ENCODE measurements around the gene TC2N. TPM values are rescaled to one million over a fixed set of nuclear protein-coding genes. Genes with fewer than 3 reads are reported as not detected.
A peak's percentile ranks its signal among the peaks of the same experiment; 100 is the strongest.

Gene TC2N
- 30.6 and 31.0 TPM in 2 replicates for total RNA-seq (2022)
- percentile 72 among the genes with signal in this experiment for Bru-seq, nascent RNA
- BruChase-seq, experiment 1, labeled RNA remaining after a 2-hour chase = percentile 77 among the genes with signal in this experiment
- percentile 76 among the genes with signal in this experiment for BruChase-seq, experiment 2, labeled RNA remaining after a 6-hour chase
- long read RNA-seq, full-length matches to known transcripts = 18 of 27 reads
- long read RNA-seq, partial matches to known transcripts = 4 of 27 reads
- long read RNA-seq, other reads (novel, unspliced or antisense) = 5 of 27 reads

DNA sequence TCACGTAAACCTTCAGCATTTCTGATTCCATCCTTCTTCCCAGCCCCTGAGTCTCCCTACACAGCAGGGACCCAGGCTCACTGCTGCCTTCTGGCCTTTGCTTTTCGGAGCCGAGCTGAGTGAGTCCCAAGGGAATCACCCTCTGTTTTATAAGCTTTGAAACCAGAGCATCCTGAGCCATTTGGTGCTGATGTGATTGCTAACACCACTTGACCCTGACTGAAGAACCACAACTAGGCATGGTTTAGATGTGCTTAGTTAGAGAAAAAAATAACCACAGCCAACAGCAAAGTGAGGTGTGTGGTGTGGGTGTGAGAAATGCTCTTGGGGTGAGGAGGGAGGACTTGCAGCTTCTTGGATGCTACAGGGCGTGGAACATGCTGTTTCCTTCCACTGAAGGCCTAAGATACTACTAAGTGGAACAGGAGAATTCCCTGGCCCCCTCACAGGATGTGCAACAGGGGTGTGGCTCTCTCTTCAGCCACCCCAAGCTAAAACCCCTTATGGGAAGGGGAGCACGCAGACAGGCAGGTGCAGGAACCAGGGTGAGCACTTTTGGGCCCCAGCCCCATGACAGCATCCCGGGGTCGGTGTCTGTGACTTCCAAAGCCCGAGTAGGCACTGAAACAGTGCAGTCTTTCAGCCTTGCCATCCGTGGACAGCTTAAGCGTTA, at the start of gene TC2N:
TSS of gene TC2N (minus strand) at position 221 of the 673 bp plus-strand sequence. CDS start 53,767 bp downstream, outside the sequence.
- TF ChIP-seq, protein P1, sequence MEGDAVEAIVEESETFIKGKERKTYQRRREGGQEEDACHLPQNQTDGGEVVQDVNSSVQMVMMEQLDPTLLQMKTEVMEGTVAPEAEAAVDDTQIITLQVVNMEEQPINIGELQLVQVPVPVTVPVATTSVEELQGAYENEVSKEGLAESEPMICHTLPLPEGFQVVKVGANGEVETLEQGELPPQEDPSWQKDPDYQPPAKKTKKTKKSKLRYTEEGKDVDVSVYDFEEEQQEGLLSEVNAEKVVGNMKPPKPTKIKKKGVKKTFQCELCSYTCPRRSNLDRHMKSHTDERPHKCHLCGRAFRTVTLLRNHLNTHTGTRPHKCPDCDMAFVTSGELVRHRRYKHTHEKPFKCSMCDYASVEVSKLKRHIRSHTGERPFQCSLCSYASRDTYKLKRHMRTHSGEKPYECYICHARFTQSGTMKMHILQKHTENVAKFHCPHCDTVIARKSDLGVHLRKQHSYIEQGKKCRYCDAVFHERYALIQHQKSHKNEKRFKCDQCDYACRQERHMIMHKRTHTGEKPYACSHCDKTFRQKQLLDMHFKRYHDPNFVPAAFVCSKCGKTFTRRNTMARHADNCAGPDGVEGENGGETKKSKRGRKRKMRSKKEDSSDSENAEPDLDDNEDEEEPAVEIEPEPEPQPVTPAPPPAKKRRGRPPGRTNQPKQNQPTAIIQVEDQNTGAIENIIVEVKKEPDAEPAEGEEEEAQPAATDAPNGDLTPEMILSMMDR (IDR thresholded peaks at IDR 0.05; ENCODE audit: insufficient read depth in 1 of 2, low read depth in 1 of 2, low read length in 1 of 2, severe bottlenecking in 1 of 2, unreplicated experiment in 1 of 2) = no peak
- Mint-ChIP-seq H3K4me3 (ENCODE audit: unreplicated experiment) (no peak within 1 kb of the TSS), H3K36me3 (ENCODE audit: insufficient read depth, unreplicated experiment) (no peaks in the 10 kb centered on the region), H3K9me3 (ENCODE audit: unreplicated experiment) (no peaks in the 10 kb centered on the region), H3K27me3 (ENCODE audit: insufficient read depth, unreplicated experiment) (no peaks in the 10 kb centered on the region), H3K4me1 (ENCODE audit: low read depth, unreplicated experiment) (peaks cover 15% of the 10 kb centered on the region), H3K27ac (ENCODE audit: unreplicated experiment) (no peak within 1 kb of the TSS)
- intact Hi-C loops (cut with micrococcal nuclease; ENCODE audit: unreplicated experiment) = no loop called here
- POLR2A ChIA-PET = no interaction called here
- no TSS peak for BruUV-seq (replicated peaks)
- Histone ChIP-seq H3K9me3 (no peaks in the 10 kb centered on the region), H3K4me1 (peaks cover 8% of the 10 kb centered on the region), H3K36me3 (ENCODE audit: control insufficient read depth, insufficient read depth, low read length) (no peaks in the 10 kb centered on the region), H3K4me3 (ENCODE audit: low read depth, low read length) (no peak within 1 kb of the TSS), H3K27me3 (replicated peaks; ENCODE audit: control insufficient read depth, insufficient read depth, low read length) (no peaks in the 10 kb centered on the region)
- CTCF ChIA-PET = no interaction called here
- no peak for DNase-seq

DNA sequence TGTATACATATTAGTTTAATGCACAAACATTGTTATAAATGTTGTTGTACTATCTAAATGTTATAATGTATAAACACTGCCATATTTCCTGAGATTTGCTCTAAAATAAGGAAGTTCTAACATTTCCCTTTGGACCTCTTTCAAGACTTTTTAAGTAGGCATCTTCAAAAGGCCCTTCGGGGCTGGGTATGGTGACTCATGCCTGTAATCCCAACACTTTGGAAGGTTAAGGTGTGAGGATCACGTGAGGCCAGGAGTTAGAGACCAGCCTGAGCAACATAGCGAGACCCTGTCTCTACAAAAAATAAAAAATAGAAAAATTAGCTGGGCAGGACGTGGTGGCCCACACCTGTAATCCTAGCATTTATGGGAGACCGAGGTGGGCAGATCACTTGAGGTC, 44.7 kb upstream of the TC2N start:
- no peaks in the 10 kb centered on the region for H3K36me3 ChIP-seq (ENCODE audit: control insufficient read depth, insufficient read depth, low read length)
- H3K4me1 ChIP-seq = no peaks in the 10 kb centered on the region
- H3K27me3 Mint-ChIP-seq (ENCODE audit: insufficient read depth, unreplicated experiment) = no peaks in the 10 kb centered on the region
- H3K27ac Mint-ChIP-seq (ENCODE audit: unreplicated experiment) = no peak overlapping the region
- TF ChIP-seq, protein P1 (IDR thresholded peaks at IDR 0.05; ENCODE audit: insufficient read depth in 1 of 2, low read depth in 1 of 2, low read length in 1 of 2, severe bottlenecking in 1 of 2, unreplicated experiment in 1 of 2) = no peak
- H3K4me3 Mint-ChIP-seq (ENCODE audit: unreplicated experiment) = no peak overlapping the region
- ChIA-PET CTCF (interaction anchor here (0.9 to 1.7 kb wide), 3 partner anchors 34 to 262 kb away, joined by 4 to 18 read pairs (median 10); no protein-coding TSS in a partner anchor), POLR2A (no interaction called here)
- H3K4me3 ChIP-seq (ENCODE audit: low read depth, low read length) = no peak overlapping the region
- intact Hi-C loops (cut with micrococcal nuclease; ENCODE audit: unreplicated experiment) = no loop called here
- H3K9me3 Mint-ChIP-seq (ENCODE audit: unreplicated experiment) = no peaks in the 10 kb centered on the region
- H3K27me3 ChIP-seq (replicated peaks; ENCODE audit: control insufficient read depth, insufficient read depth, low read length) = no peaks in the 10 kb centered on the region
- H3K9me3 ChIP-seq = no peaks in the 10 kb centered on the region
- no TSS peak for BruUV-seq (replicated peaks)
- no peaks in the 10 kb centered on the region for H3K4me1 Mint-ChIP-seq (ENCODE audit: low read depth, unreplicated experiment)
- no peak for DNase-seq
- no peaks in the 10 kb centered on the region for H3K36me3 Mint-ChIP-seq (ENCODE audit: insufficient read depth, unreplicated experiment)

DNA sequence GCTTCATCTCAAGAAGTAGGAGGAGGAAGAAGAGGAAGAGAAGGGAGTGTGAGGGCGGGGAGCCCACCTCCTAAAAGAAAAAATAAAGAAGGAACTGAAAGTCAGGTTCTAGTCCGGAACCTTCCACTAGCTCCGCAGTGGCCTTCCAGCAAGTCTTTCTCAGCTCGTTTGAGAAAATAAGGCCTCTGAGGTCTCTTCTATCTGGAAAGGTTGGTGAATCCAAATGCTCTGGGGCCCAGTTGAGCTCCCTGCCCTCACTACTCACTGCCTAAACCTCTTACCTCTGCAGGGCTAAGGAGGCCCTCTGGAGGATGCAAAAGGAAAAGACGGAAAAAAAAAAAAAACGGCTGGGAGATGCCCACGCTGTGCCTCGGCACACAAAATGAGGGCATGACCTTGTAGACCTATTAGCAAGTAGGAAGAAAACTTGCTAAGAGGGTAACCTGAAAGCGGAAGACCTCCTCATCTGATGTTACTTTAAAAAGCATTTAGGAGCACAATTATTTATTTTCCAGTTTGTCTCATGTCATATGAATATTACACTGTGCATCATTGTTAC, 44.2 kb upstream of the TC2N start:
- peak; percentile 43 to 45 for DNase-seq
- no TSS peak for BruUV-seq (replicated peaks)
- no peaks in the 10 kb centered on the region for H3K9me3 Mint-ChIP-seq (ENCODE audit: unreplicated experiment)
- H3K4me1 Mint-ChIP-seq (ENCODE audit: low read depth, unreplicated experiment) = no peaks in the 10 kb centered on the region
- Histone ChIP-seq H3K9me3 (no peaks in the 10 kb centered on the region), H3K4me3 (ENCODE audit: low read depth, low read length) (no peak overlapping the region), H3K27me3 (replicated peaks; ENCODE audit: control insufficient read depth, insufficient read depth, low read length) (no peaks in the 10 kb centered on the region), H3K4me1 (no peaks in the 10 kb centered on the region), H3K36me3 (ENCODE audit: control insufficient read depth, insufficient read depth, low read length) (no peaks in the 10 kb centered on the region)
- no peaks in the 10 kb centered on the region for H3K27me3 Mint-ChIP-seq (ENCODE audit: insufficient read depth, unreplicated experiment)
- TF ChIP-seq, protein P1 (IDR thresholded peaks at IDR 0.05; ENCODE audit: insufficient read depth in 1 of 2, low read depth in 1 of 2, low read length in 1 of 2, severe bottlenecking in 1 of 2, unreplicated experiment in 1 of 2) = peak in 1 of 2 experiments; percentile 52
- POLR2A ChIA-PET = no interaction called here
- intact Hi-C loops (cut with micrococcal nuclease; ENCODE audit: unreplicated experiment) = loop anchor here (1.0 kb wide), 1 partner anchor 52 kb away; no protein-coding TSS in a partner anchor
- H3K27ac Mint-ChIP-seq (ENCODE audit: unreplicated experiment) = no peak overlapping the region
- H3K36me3 Mint-ChIP-seq (ENCODE audit: insufficient read depth, unreplicated experiment) = no peaks in the 10 kb centered on the region
- CTCF ChIA-PET = interaction anchor here (0.5 to 1.7 kb wide), 22 partner anchors 10 to 1794 kb away, joined by 3 to 18 read pairs (median 3); no protein-coding TSS in a partner anchor
- H3K4me3 Mint-ChIP-seq (ENCODE audit: unreplicated experiment) = no peak overlapping the region

All from Caco-2 (cell line).